ENCODE results near the gene HIGD2A. TPM values are rescaled to one million over a fixed set of nuclear protein-coding genes. Genes with fewer than 3 reads are reported as not detected.

HIGD2A gene
- total and polyA plus RNA-seq, 2 experiments from 2014 or later, result 109 to 224 TPM

DNA sequence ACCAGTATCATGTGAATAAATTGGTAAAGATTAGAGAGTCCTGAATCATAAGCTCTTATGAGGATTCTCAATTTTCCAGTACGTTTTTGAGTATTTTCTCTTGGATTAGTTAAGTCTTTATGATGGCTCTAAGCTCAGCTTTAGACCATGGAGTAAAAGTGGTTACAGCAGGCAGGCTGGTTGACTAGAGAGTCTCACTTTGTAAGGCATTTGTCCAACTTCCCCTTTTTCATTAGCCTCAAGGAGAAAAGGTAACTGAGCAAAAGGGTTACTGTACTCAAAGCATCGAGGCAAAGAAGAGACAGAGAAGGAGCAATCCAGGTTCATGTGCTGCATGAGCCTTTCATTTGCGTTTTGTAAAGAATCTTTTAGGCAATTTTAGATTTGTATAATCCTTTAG is 8.7 kb upstream of the HIGD2A start:
- Histone ChIP-seq H3K36me3 (replicated peaks; ENCODE audit: insufficient read depth, low read depth) (no peaks in the 10 kb centered on the region), H3K79me2 (no peaks in the 10 kb centered on the region), H3K4me2 (no peak overlapping the region), H3K4me3 (no peak overlapping the region), H3K27ac (no peak overlapping the region), H2AFZ (no peak overlapping the region), H4K20me1 (ENCODE audit: insufficient read depth, poor library complexity, severe bottlenecking) (no peaks in the 10 kb centered on the region), H3K9me2 (replicated peaks; ENCODE audit: insufficient read depth) (no peaks in the 10 kb centered on the region), H3K9me3 (ENCODE audit: low read depth) (no peaks in the 10 kb centered on the region), H3K27me3 (no peaks in the 10 kb centered on the region), H3K4me1 (ENCODE audit: insufficient read depth) (no peaks in the 10 kb centered on the region)
- DNase-seq (ENCODE audit: low spot score), result no peak
- no peak for TF ChIP-seq EZH2phosphoT487 (IDR thresholded peaks at IDR 0.05; ENCODE audit: low read depth, severe bottlenecking, unreplicated experiment)
- TF ChIP-seq, protein P1, sequence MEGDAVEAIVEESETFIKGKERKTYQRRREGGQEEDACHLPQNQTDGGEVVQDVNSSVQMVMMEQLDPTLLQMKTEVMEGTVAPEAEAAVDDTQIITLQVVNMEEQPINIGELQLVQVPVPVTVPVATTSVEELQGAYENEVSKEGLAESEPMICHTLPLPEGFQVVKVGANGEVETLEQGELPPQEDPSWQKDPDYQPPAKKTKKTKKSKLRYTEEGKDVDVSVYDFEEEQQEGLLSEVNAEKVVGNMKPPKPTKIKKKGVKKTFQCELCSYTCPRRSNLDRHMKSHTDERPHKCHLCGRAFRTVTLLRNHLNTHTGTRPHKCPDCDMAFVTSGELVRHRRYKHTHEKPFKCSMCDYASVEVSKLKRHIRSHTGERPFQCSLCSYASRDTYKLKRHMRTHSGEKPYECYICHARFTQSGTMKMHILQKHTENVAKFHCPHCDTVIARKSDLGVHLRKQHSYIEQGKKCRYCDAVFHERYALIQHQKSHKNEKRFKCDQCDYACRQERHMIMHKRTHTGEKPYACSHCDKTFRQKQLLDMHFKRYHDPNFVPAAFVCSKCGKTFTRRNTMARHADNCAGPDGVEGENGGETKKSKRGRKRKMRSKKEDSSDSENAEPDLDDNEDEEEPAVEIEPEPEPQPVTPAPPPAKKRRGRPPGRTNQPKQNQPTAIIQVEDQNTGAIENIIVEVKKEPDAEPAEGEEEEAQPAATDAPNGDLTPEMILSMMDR (IDR thresholded peaks at IDR 0.05; ENCODE audit: poor library complexity), result no peak
- no peak for TF ChIP-seq EZH2 (IDR thresholded peaks at IDR 0.05; ENCODE audit: borderline replicate concordance)
- WGBS (ENCODE audit: low lambda C conversion rate, missing lambda C conversion rate), result 93% methylated on average over 3 of the region's 3 CpGs

DNA sequence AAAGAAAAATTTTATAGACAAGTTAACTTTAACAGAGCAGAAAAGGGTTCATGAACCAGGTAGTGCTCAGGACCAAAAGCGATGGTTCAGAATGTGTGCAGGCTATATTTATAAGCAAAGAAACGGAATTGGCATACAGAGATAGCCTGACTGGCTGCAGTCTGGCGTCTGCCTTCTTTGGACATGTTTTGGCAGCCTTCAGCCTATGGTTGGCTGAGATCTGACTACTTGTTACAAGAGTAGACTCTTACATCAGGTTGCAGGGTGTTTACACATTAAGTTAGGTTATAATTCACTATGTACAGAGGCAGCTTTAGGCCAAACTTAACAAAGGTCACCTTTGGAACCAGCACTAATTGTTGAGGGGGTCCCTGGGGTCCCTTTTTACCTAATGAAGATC is 7.1 kb upstream of the HIGD2A start:
- TF ChIP-seq EZH2phosphoT487 (IDR thresholded peaks at IDR 0.05; ENCODE audit: low read depth, severe bottlenecking, unreplicated experiment), result no peak
- TF ChIP-seq EZH2 (IDR thresholded peaks at IDR 0.05; ENCODE audit: borderline replicate concordance), result no peak
- TF ChIP-seq, protein P1 (IDR thresholded peaks at IDR 0.05; ENCODE audit: poor library complexity), result no peak
- Histone ChIP-seq H3K4me2 (no peak overlapping the region), H3K79me2 (peaks cover 7% of the 10 kb centered on the region), H3K27ac (no peak overlapping the region), H3K27me3 (no peaks in the 10 kb centered on the region), H3K9me3 (ENCODE audit: low read depth) (no peaks in the 10 kb centered on the region), H3K4me3 (no peak overlapping the region), H2AFZ (no peak overlapping the region), H4K20me1 (ENCODE audit: insufficient read depth, poor library complexity, severe bottlenecking) (no peaks in the 10 kb centered on the region), H3K36me3 (replicated peaks; ENCODE audit: insufficient read depth, low read depth) (no peaks in the 10 kb centered on the region), H3K9me2 (replicated peaks; ENCODE audit: insufficient read depth) (no peaks in the 10 kb centered on the region), H3K4me1 (ENCODE audit: insufficient read depth) (no peaks in the 10 kb centered on the region)
- no peak for DNase-seq (ENCODE audit: low spot score)
- WGBS (ENCODE audit: low lambda C conversion rate, missing lambda C conversion rate), result 96% methylated on average over 3 of the region's 3 CpGs

DNA sequence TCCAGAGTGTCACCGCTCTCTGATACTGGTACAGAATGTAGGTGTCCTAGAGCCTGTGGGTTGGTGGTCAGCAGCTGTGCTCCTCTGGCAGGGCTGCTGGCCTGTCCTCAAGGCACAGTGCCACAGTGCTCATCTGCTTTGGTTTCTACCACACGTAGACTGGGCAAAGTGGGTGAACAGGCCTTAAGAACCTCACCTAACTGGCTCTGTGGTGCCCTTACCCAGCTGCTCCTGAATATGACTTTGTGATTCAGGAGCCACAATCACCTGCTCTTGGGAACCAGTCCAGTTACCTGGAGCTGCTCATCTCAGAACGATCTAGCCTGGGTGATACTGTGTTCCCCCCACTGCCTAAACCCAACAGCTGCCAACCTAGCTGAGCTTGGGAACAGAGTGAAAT is 6.6 kb upstream of the HIGD2A start:
- Histone ChIP-seq H3K9me3 (ENCODE audit: low read depth) (no peaks in the 10 kb centered on the region), H3K36me3 (replicated peaks; ENCODE audit: insufficient read depth, low read depth) (no peaks in the 10 kb centered on the region), H2AFZ (no peak overlapping the region), H3K27me3 (no peaks in the 10 kb centered on the region), H3K4me3 (no peak overlapping the region), H4K20me1 (ENCODE audit: insufficient read depth, poor library complexity, severe bottlenecking) (no peaks in the 10 kb centered on the region), H3K4me2 (no peak overlapping the region), H3K79me2 (peaks cover 13% of the 10 kb centered on the region), H3K27ac (no peak overlapping the region), H3K4me1 (ENCODE audit: insufficient read depth) (peaks cover 2% of the 10 kb centered on the region), H3K9me2 (replicated peaks; ENCODE audit: insufficient read depth) (no peaks in the 10 kb centered on the region)
- TF ChIP-seq EZH2phosphoT487 (IDR thresholded peaks at IDR 0.05; ENCODE audit: low read depth, severe bottlenecking, unreplicated experiment) (no peak), EZH2 (IDR thresholded peaks at IDR 0.05; ENCODE audit: borderline replicate concordance) (no peak)
- TF ChIP-seq, protein P1 (IDR thresholded peaks at IDR 0.05; ENCODE audit: poor library complexity), result no peak
- WGBS (ENCODE audit: low lambda C conversion rate, missing lambda C conversion rate), result 94% methylated on average over 3 of the region's 3 CpGs
- DNase-seq (ENCODE audit: low spot score), result no peak

DNA sequence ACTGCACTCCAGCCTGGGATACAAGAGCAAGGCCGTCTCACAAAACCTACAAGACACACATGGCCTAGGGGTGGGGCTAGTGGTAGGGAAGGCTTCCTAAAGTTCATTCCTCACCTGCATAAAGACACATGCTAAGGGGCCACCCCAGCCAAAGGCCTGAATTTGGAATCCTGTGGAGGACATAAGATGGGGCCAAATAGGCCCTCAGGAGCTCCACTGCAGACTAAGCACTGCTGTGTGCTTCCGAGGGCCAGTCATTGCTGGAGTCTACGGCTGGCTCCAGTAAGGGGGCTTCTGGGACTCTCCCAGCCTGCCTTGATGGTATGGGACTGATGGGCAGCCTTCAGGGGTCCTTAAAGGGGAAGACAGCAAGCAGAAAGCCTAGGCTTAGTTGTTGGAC is 5.8 kb upstream of the HIGD2A start:
- TF ChIP-seq EZH2phosphoT487 (IDR thresholded peaks at IDR 0.05; ENCODE audit: low read depth, severe bottlenecking, unreplicated experiment), result no peak
- TF ChIP-seq EZH2 (IDR thresholded peaks at IDR 0.05; ENCODE audit: borderline replicate concordance), result no peak
- TF ChIP-seq, protein P1 (IDR thresholded peaks at IDR 0.05; ENCODE audit: poor library complexity), result no peak
- H3K27ac ChIP-seq, result no peak overlapping the region
- H3K36me3 ChIP-seq (replicated peaks; ENCODE audit: insufficient read depth, low read depth), result no peaks in the 10 kb centered on the region
- no peak overlapping the region for H2AFZ ChIP-seq
- H3K4me1 ChIP-seq (ENCODE audit: insufficient read depth), result peaks cover 9% of the 10 kb centered on the region
- peaks cover 20% of the 10 kb centered on the region for H3K79me2 ChIP-seq
- no peak overlapping the region for H3K4me2 ChIP-seq
- H4K20me1 ChIP-seq (ENCODE audit: insufficient read depth, poor library complexity, severe bottlenecking), result no peaks in the 10 kb centered on the region
- H3K27me3 ChIP-seq, result no peaks in the 10 kb centered on the region
- no peaks in the 10 kb centered on the region for H3K9me3 ChIP-seq (ENCODE audit: low read depth)
- no peak overlapping the region for H3K4me3 ChIP-seq
- no peaks in the 10 kb centered on the region for H3K9me2 ChIP-seq (replicated peaks; ENCODE audit: insufficient read depth)
- 59% methylated on average over 3 of the region's 3 CpGs for WGBS (ENCODE audit: low lambda C conversion rate, missing lambda C conversion rate)
- DNase-seq (ENCODE audit: low spot score), result no peak

Data from hepatocyte (in vitro differentiated cells).